Bronchial epithelial cell (primary cell): ENCODE measurements around the gene RUBCNL. TPM values are rescaled to one million over a fixed set of nuclear protein-coding genes. Genes with fewer than 3 reads are reported as not detected.

ENCODE experiments used
- DNase-seq: peaks from one replicate; pipeline ENCODE4 v3.0.0-alpha.2; 2010; ENCODE audit warnings: low read depth
- FAIRE-seq: peaks from 2 replicates; lab custom pipeline; 2011; peaks lifted over from hg19 to GRCh38; lab: Jason Lieb, UNC
- H3K27me3 ChIP-seq: 2 replicates; pipeline ENCODE4 v1.5.1; 2011; ENCODE audit warnings: low read length; ENCODE audit not compliant: control insufficient read depth, insufficient read depth
- H3K36me3 ChIP-seq: 2 replicates; pipeline ENCODE4 v1.5.1; 2011; ENCODE audit warnings: low read length; ENCODE audit not compliant: control insufficient read depth, insufficient read depth
- H3K4me3 ChIP-seq: 2 replicates; pipeline ENCODE4 v1.5.1; 2011; ENCODE audit warnings: mild to moderate bottlenecking, low read depth, low read length, control low read depth
- CTCF ChIP-seq: IDR thresholded peaks from 2 replicates; pipeline ENCODE4 v1.5.1; 2011; ENCODE audit warnings: mild to moderate bottlenecking, moderate library complexity, low read length, control low read depth, inconsistent platforms; ENCODE audit not compliant: insufficient read depth, severe bottlenecking
- total RNA-seq: library from RNA; depleted of rRNA; stranded (reverse); fragments of >200 nt; gene quantifications from 2 replicates; pipeline ENCODE4 v1.2.1, GENCODE V29; 2014

Gene RUBCNL
- total RNA-seq, 1 donor from 2014 or later = not detected

- no peaks in the 10 kb centered on the region for H3K36me3 ChIP-seq
- TF ChIP-seq CTCF = no peak
- DNase-seq (no peak), FAIRE-seq (no peak)
- no peak overlapping the region for H3K4me3 ChIP-seq
- H3K27me3 ChIP-seq = no peaks in the 10 kb centered on the region
These were observed 27.3 kb downstream of the RUBCNL start for GRCh38 chr13:46359714-46360113.

GRCh38 chr13:46355901-46356590 is 31.0 kb downstream of the RUBCNL start:
- TF ChIP-seq CTCF = no peak

GRCh38 chr13:46355088-46355468 is 32.0 kb downstream of the RUBCNL start:
- no peaks in the 10 kb centered on the region for H3K27me3 ChIP-seq
- TF ChIP-seq CTCF = no peak
- no peaks in the 10 kb centered on the region for H3K36me3 ChIP-seq
- FAIRE-seq (no peak), DNase-seq (no peak)
- no peak overlapping the region for H3K4me3 ChIP-seq

More at GRCh38 chr13:46355901-46356590, 31.0 kb downstream of the RUBCNL start:
- Histone ChIP-seq H3K4me3 (no peak overlapping the region), H3K27me3 (no peaks in the 10 kb centered on the region), H3K36me3 (no peaks in the 10 kb centered on the region)
- no peak for FAIRE-seq
- no peak for DNase-seq

- DNase-seq (peak; percentile 83), FAIRE-seq (no peak)
- Histone ChIP-seq H3K36me3 (no peaks in the 10 kb centered on the region), H3K4me3 (no peak overlapping the region), H3K27me3 (no peaks in the 10 kb centered on the region)
- no peak for TF ChIP-seq CTCF
These were observed 32.6 kb downstream of the RUBCNL start for GRCh38 chr13:46354156-46355087.

GRCh38 chr13:46352805-46353204 is 34.2 kb downstream of the RUBCNL start:
- TF ChIP-seq CTCF = no peak
- DNase-seq (no peak), FAIRE-seq (no peak)
- Histone ChIP-seq H3K36me3 (no peaks in the 10 kb centered on the region), H3K27me3 (no peaks in the 10 kb centered on the region), H3K4me3 (no peak overlapping the region)
